GM18502 (cell line): ENCODE measurements around the gene MAML2.

ENCODE experiments used
- ATAC-seq: cut with Tn5 transposase; IDR thresholded peaks from one replicate; pipeline ENCODE4 v1.9.1; 2021; ENCODE audit warnings: mild to moderate bottlenecking; ENCODE audit not compliant: unreplicated experiment, poor library complexity

MAML2 gene

GRCh38 chr11:96319898-96320656 lies 22.9 kb downstream of the MAML2 start:
- no peak for ATAC-seq

- ATAC-seq, result no peak
Measured at GRCh38 chr11:96318850-96319249, 24.1 kb downstream of the MAML2 start.

GRCh38 chr11:96318399-96318798 lies 24.6 kb downstream of the MAML2 start:
- no peak for ATAC-seq

GRCh38 chr11:96317985-96318384 lies 25.0 kb downstream of the MAML2 start:
- ATAC-seq, result no peak

- ATAC-seq, result no peak
Measured at GRCh38 chr11:96317571-96317970, 25.4 kb downstream of the MAML2 start.

GRCh38 chr11:96316869-96317268 lies 26.1 kb downstream of the MAML2 start:
- no peak for ATAC-seq

- no peak for ATAC-seq
Measured at GRCh38 chr11:96315476-96315875, 27.5 kb downstream of the MAML2 start.

GRCh38 chr11:96314326-96315020 lies 28.5 kb downstream of the MAML2 start:
- no peak for ATAC-seq

- no peak for ATAC-seq
Measured at GRCh38 chr11:96313163-96313562, 29.8 kb downstream of the MAML2 start.

GRCh38 chr11:96311120-96311568 lies 31.9 kb downstream of the MAML2 start:
- no peak for ATAC-seq

GRCh38 chr11:96310236-96310635 lies 32.8 kb downstream of the MAML2 start:
- no peak for ATAC-seq

GRCh38 chr11:96309643-96310017 lies 33.4 kb downstream of the MAML2 start:
- ATAC-seq, result no peak

GRCh38 chr11:96309016-96309642 lies 33.9 kb downstream of the MAML2 start:
- ATAC-seq, result no peak

- ATAC-seq, result no peak
Measured at GRCh38 chr11:96307776-96308140, 35.2 kb downstream of the MAML2 start.

GRCh38 chr11:96306933-96307775 lies 35.8 kb downstream of the MAML2 start:
- ATAC-seq, result no peak

GRCh38 chr11:96306600-96306932 lies 36.4 kb downstream of the MAML2 start:
- no peak for ATAC-seq

GRCh38 chr11:96306071-96306470 lies 36.9 kb downstream of the MAML2 start:
- ATAC-seq, result no peak

GRCh38 chr11:96303980-96304379 lies 39.0 kb downstream of the MAML2 start:
- ATAC-seq, result no peak

GRCh38 chr11:96303064-96303463 lies 39.9 kb downstream of the MAML2 start:
- ATAC-seq, result no peak

GRCh38 chr11:96301818-96302217 lies 41.2 kb downstream of the MAML2 start:
- no peak for ATAC-seq
